Glutamatergic neuron (in vitro differentiated cells): ENCODE data around the gene GJB4. TPM values are rescaled to one million over a fixed set of nuclear protein-coding genes. Genes with fewer than 3 reads are reported as not detected.

Source experiments
- DNase-seq: peaks from one replicate; pipeline ENCODE4 v3.0.0; 2022
- H3K27ac Mint-ChIP-seq: one replicate; pipeline ENCODE4 v1.8.0; 2020; ENCODE audit warnings: mild to moderate bottlenecking, mixed read lengths, inconsistent platforms; ENCODE audit not compliant: unreplicated experiment
- H3K27me3 Mint-ChIP-seq: one replicate; pipeline ENCODE4 v1.8.0; 2020; ENCODE audit warnings: mild to moderate bottlenecking, moderate library complexity, mixed read lengths, inconsistent platforms; ENCODE audit not compliant: unreplicated experiment
- H3K36me3 Mint-ChIP-seq: one replicate; pipeline ENCODE4 v1.8.0; 2020; ENCODE audit warnings: mild to moderate bottlenecking, mixed read lengths, inconsistent platforms; ENCODE audit not compliant: unreplicated experiment
- H3K4me1 Mint-ChIP-seq: one replicate; pipeline ENCODE4 v1.8.0; 2020; ENCODE audit warnings: mild to moderate bottlenecking, low read depth, mixed read lengths, inconsistent platforms; ENCODE audit not compliant: unreplicated experiment
- H3K4me3 Mint-ChIP-seq: one replicate; pipeline ENCODE4 v1.8.0; 2020; ENCODE audit warnings: mild to moderate bottlenecking, mixed read lengths, inconsistent platforms; ENCODE audit not compliant: unreplicated experiment
- H3K9me3 Mint-ChIP-seq: one replicate; pipeline ENCODE4 v1.8.0; 2020; ENCODE audit warnings: mild to moderate bottlenecking, moderate library complexity, mixed read lengths, inconsistent platforms; ENCODE audit not compliant: unreplicated experiment
- CTCF ChIP-seq: fragments of 200-600 bp; sonication (generic); IDR thresholded peaks from one replicate; pipeline ENCODE4 v1.5.0; 2021; ENCODE audit not compliant: partially characterized antibody, unreplicated experiment
- total RNA-seq: library from RNA; stranded (reverse); fragmentation: NEBNext Ultra II Directional; extraction: Animal tissue kit (Norgen Biotek cat#: 25700); gene quantifications from one replicate; pipeline ENCODE4 v1.2.1, GENCODE V29; 2021; ENCODE audit not compliant: unreplicated experiment

GJB4 gene
- total RNA-seq, 1 donor from 2014 or later, result not detected

GRCh38 chr1:34714386-34714785 is 45.2 kb upstream of the GJB4 start:
- H3K36me3 Mint-ChIP-seq, result no peaks in the 10 kb centered on the region
- no peak overlapping the region for H3K27ac Mint-ChIP-seq
- TF ChIP-seq CTCF, result no peak
- H3K27me3 Mint-ChIP-seq, result peaks cover 4% of the 10 kb centered on the region
- peaks cover 2% of the 10 kb centered on the region for H3K9me3 Mint-ChIP-seq
- H3K4me3 Mint-ChIP-seq, result no peak overlapping the region
- DNase-seq, result no peak
- H3K4me1 Mint-ChIP-seq, result no peaks in the 10 kb centered on the region

DNA sequence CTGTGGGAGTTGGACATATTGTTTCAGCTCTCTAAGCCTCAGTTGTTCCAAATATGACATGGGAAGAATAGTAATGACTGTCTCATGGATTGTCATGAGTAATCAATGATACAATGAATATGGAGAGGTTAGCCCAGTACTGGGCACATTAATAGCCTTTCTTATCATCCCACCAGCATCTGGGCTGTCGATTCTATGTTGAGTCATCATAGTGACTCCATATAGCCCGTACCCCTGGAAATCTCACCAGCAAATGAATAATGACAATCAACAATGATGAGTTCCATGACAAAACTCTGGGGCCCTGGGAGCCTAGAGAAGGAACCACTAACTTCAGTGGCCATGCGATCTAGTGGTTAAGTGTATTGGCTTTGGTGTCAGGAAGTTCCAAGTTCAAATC is 44.4 kb upstream of the GJB4 start:
- H3K27ac Mint-ChIP-seq, result no peak overlapping the region
- H3K27me3 Mint-ChIP-seq, result peaks cover 4% of the 10 kb centered on the region
- H3K36me3 Mint-ChIP-seq, result no peaks in the 10 kb centered on the region
- no peak for DNase-seq
- no peaks in the 10 kb centered on the region for H3K4me1 Mint-ChIP-seq
- H3K9me3 Mint-ChIP-seq, result peaks cover 2% of the 10 kb centered on the region
- no peak for TF ChIP-seq CTCF
- H3K4me3 Mint-ChIP-seq, result no peak overlapping the region

- Mint-ChIP-seq H3K4me3 (no peak overlapping the region), H3K9me3 (peaks cover 2% of the 10 kb centered on the region), H3K27ac (no peak overlapping the region), H3K4me1 (no peaks in the 10 kb centered on the region), H3K36me3 (no peaks in the 10 kb centered on the region), H3K27me3 (peaks cover 3% of the 10 kb centered on the region)
- no peak for DNase-seq
- no peak for TF ChIP-seq CTCF
These were observed 38.3 kb upstream of the GJB4 start for GRCh38 chr1:34721241-34721640.

DNA sequence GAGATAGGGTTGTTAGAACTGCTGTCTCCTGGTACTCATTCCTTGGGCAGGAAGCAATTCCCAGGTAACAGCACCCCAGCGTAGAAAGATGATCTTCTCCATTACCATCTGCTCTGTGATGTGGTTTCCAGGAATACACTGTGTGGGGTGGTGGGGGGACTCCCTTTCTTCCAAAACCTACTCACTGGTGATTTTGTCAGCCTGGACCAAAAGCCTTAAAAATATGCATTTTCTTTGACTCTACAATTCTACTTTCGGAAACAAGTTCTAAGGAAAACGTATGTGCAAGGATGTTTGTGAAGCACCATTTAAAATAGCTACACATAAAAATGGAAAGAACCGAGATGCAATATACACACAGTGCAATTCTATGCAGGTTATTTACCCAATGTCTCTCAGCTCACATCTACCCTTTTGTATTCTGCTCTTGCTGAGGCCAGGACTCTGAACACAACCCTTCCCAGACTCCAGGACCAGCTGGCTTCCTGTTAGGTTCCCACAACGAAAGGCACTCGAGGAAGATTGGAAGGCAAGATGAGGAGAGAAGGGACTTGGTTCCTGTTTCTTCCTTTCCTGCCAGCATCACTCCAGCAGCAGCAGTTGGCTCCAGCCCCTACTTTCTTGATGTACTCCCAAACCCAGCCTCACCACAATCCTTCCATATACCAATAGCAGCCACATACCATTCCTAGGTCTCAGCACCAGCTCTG is 37.7 kb upstream of the GJB4 start:
- Mint-ChIP-seq H3K4me3 (no peak overlapping the region), H3K9me3 (peaks cover 2% of the 10 kb centered on the region), H3K4me1 (no peaks in the 10 kb centered on the region), H3K27ac (no peak overlapping the region), H3K27me3 (peaks cover 3% of the 10 kb centered on the region), H3K36me3 (no peaks in the 10 kb centered on the region)
- no peak for TF ChIP-seq CTCF
- DNase-seq, result no peak

GRCh38 chr1:34726861-34727260 is 32.7 kb upstream of the GJB4 start:
- DNase-seq, result no peak
- H3K4me3 Mint-ChIP-seq, result no peak overlapping the region
- no peak for TF ChIP-seq CTCF
- peaks cover 6% of the 10 kb centered on the region for H3K27me3 Mint-ChIP-seq
- H3K9me3 Mint-ChIP-seq, result no peaks in the 10 kb centered on the region
- H3K4me1 Mint-ChIP-seq, result no peaks in the 10 kb centered on the region
- no peaks in the 10 kb centered on the region for H3K36me3 Mint-ChIP-seq
- H3K27ac Mint-ChIP-seq, result no peak overlapping the region
